OCI-LY1 (cell line): ENCODE data around the gene SS18L1.

Experiments
- H2AFZ ChIP-seq: fragments of 200-600 bp; sonication (generic), shearing (Covaris generic); 2 replicates; pipeline ENCODE4 v1.6.0; 2014; ENCODE audit warnings: antibody characterized with exemption, mild to moderate bottlenecking, low read length
- H3F3A ChIP-seq: fragments of 200-600 bp; sonication (generic), shearing (Covaris generic); 2 replicates; pipeline ENCODE4 v1.6.0; 2014; ENCODE audit warnings: mild to moderate bottlenecking, antibody characterized with exemption, low read length, moderate library complexity; ENCODE audit not compliant: insufficient read depth
- H3K27ac ChIP-seq: fragments of 200-600 bp; sonication (generic); 2 replicates; pipeline ENCODE4 v1.5.1; 2014; ENCODE audit warnings: low read length, mixed run types, mild to moderate bottlenecking, low read depth; ENCODE audit not compliant: poor library complexity, severe bottlenecking
- H3K27me3 ChIP-seq: fragments of 200-600 bp; sonication (generic); 2 replicates; pipeline ENCODE4 v1.6.0; 2014; ENCODE audit warnings: antibody characterized with exemption, mild to moderate bottlenecking, low read length, moderate library complexity; ENCODE audit not compliant: insufficient read depth
- H3K36me3 ChIP-seq: fragments of 200-600 bp; sonication (generic); 2 replicates; pipeline ENCODE4 v1.6.1; 2014; ENCODE audit warnings: mild to moderate bottlenecking, antibody characterized with exemption, low read length, moderate library complexity, mixed read lengths; ENCODE audit not compliant: insufficient read depth
- H3K4me1 ChIP-seq: fragments of 200-600 bp; sonication (generic); 2 replicates; pipeline ENCODE4 v1.5.1; 2014; ENCODE audit warnings: mild to moderate bottlenecking, low read length, moderate library complexity; ENCODE audit not compliant: insufficient read depth, severe bottlenecking
- H3K4me2 ChIP-seq: fragments of 200-600 bp; sonication (generic), shearing (Covaris generic); 2 replicates; pipeline ENCODE4 v1.6.1; 2014; ENCODE audit warnings: low read length
- H3K4me3 ChIP-seq: fragments of 200-600 bp; sonication (generic); 2 replicates; pipeline ENCODE4 v1.5.1; 2014; ENCODE audit warnings: low read length, low read depth, mild to moderate bottlenecking, mixed read lengths; ENCODE audit not compliant: poor library complexity, severe bottlenecking
- H3K79me2 ChIP-seq: fragments of 200-600 bp; shearing (Covaris generic); 2 replicates; pipeline ENCODE4 v1.6.1; 2016; ENCODE audit warnings: mixed run types, low read length, mixed read lengths; ENCODE audit not compliant: insufficient read depth
- H3K9ac ChIP-seq: fragments of 200-600 bp; sonication (generic), shearing (Covaris generic); 2 replicates; pipeline ENCODE4 v1.6.1; 2014; ENCODE audit warnings: mild to moderate bottlenecking, low read length, mixed read lengths
- H3K9me2 ChIP-seq: fragments of 200-600 bp; sonication (generic), shearing (Covaris generic); 2 replicates; pipeline ENCODE4 v1.6.1; 2014; ENCODE audit warnings: low read depth, mild to moderate bottlenecking, low read length, mixed read lengths
- H3K9me3 ChIP-seq: fragments of 200-600 bp; shearing (Covaris generic); 2 replicates; pipeline ENCODE4 v1.6.1; 2014; ENCODE audit warnings: low read length, mixed read lengths
- H4K20me1 ChIP-seq: fragments of 200-600 bp; sonication (generic), shearing (Covaris generic); 2 replicates; pipeline ENCODE4 v1.6.0; 2016; ENCODE audit warnings: mild to moderate bottlenecking, low read length; ENCODE audit not compliant: insufficient read depth
- EZH2 ChIP-seq: fragments of 200-600 bp; sonication (generic), shearing (Covaris generic); IDR thresholded peaks from 2 replicates; pipeline ENCODE4 v1.8.0; 2017; ENCODE audit warnings: borderline replicate concordance, mixed run types, mild to moderate bottlenecking, antibody characterized with exemption, low read length, moderate library complexity, mixed read lengths
- TF ChIP-seq, protein P1 (sequence below): fragments of 200-600 bp; sonication (generic), shearing (Covaris generic); IDR thresholded peaks from 2 replicates; pipeline ENCODE4 v1.5.1; 2017; ENCODE audit warnings: mild to moderate bottlenecking, antibody characterized with exemption, low read length, moderate library complexity, mixed read lengths

SS18L1 gene

DNA sequence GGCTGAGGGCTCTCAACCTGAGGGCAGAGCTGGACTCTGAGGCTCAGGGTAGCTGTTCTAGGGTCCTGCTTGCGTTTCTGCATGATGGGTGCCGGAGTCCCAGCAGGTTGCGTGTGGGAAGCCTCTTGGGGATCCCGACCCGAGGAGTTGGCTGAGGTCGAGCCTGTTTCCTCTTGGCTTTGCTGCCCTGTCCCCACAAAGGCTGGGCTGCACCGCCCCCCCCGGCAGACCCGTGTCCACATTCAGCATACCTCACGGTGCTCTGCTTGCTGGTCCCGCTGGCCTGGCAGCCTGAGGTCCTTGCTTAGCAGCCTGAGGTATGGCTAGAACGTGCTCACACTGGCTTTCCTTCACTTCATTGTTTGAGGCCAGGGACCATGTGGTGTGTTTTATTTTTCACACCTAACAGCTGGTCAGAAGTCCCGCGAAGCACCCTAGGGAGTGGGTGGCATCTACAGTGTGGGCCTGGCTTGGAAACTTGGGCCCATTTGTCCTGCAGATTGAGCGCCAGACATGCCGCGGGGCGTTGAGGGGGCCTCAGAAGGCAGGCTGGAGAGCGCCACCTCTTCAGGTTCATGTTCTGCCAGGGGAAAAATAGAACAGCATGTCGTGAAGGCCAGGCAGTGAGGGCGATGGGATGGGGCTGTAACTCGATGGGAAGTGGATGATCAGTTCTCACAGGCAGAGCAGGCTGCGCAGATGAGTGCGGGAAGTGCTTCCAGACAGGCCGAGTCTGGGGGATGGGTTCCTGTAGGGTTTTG, 11.8 kb upstream of the SS18L1 start:
- Histone ChIP-seq H3K9me2 (no peaks in the 10 kb centered on the region), H4K20me1 (no peaks in the 10 kb centered on the region)

GRCh38 chr20:62132421-62132820, 11.1 kb upstream of the SS18L1 start:
- Histone ChIP-seq H3K4me2 (no peak overlapping the region), H3K9me3 (no peaks in the 10 kb centered on the region), H3K27ac (no peak overlapping the region), H3K4me1 (peaks cover 17% of the 10 kb centered on the region), H3K36me3 (peaks cover 99% of the 10 kb centered on the region), H3K9me2 (no peaks in the 10 kb centered on the region), H3K9ac (no peak overlapping the region), H3K4me3 (no peak overlapping the region), H2AFZ (no peak overlapping the region), H4K20me1 (no peaks in the 10 kb centered on the region), H3F3A (peaks cover 6% of the 10 kb centered on the region; the same call in 1 of the 2 replicates), H3K79me2 (no peaks in the 10 kb centered on the region), H3K27me3 (no peaks in the 10 kb centered on the region)
- TF ChIP-seq, protein P1, sequence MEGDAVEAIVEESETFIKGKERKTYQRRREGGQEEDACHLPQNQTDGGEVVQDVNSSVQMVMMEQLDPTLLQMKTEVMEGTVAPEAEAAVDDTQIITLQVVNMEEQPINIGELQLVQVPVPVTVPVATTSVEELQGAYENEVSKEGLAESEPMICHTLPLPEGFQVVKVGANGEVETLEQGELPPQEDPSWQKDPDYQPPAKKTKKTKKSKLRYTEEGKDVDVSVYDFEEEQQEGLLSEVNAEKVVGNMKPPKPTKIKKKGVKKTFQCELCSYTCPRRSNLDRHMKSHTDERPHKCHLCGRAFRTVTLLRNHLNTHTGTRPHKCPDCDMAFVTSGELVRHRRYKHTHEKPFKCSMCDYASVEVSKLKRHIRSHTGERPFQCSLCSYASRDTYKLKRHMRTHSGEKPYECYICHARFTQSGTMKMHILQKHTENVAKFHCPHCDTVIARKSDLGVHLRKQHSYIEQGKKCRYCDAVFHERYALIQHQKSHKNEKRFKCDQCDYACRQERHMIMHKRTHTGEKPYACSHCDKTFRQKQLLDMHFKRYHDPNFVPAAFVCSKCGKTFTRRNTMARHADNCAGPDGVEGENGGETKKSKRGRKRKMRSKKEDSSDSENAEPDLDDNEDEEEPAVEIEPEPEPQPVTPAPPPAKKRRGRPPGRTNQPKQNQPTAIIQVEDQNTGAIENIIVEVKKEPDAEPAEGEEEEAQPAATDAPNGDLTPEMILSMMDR: no peak
- TF ChIP-seq EZH2: no peak

More for the DNA sequence above, 11.8 kb upstream of the SS18L1 start:
- peaks cover 6% of the 10 kb centered on the region; the same call in 1 of the 2 replicates for H3F3A ChIP-seq
- H3K4me1 ChIP-seq: peaks cover 17% of the 10 kb centered on the region
- H3K9ac ChIP-seq: no peak overlapping the region
- H3K27me3 ChIP-seq: no peaks in the 10 kb centered on the region
- peaks cover 99% of the 10 kb centered on the region for H3K36me3 ChIP-seq
- H3K9me3 ChIP-seq: no peaks in the 10 kb centered on the region
- no peaks in the 10 kb centered on the region for H3K79me2 ChIP-seq
- no peak overlapping the region for H2AFZ ChIP-seq
- H3K27ac ChIP-seq: no peak overlapping the region
- TF ChIP-seq EZH2: no peak
- TF ChIP-seq, protein P1: no peak
- H3K4me2 ChIP-seq: no peak overlapping the region
- H3K4me3 ChIP-seq: no peak overlapping the region

GRCh38 chr20:62133051-62133845, 10.3 kb upstream of the SS18L1 start:
- Histone ChIP-seq H2AFZ (no peak overlapping the region), H3K9me3 (no peaks in the 10 kb centered on the region), H3K79me2 (no peaks in the 10 kb centered on the region), H3K4me2 (no peak overlapping the region), H3K4me1 (peaks cover 17% of the 10 kb centered on the region), H3K27me3 (no peaks in the 10 kb centered on the region), H3K9me2 (no peaks in the 10 kb centered on the region), H3K9ac (no peak overlapping the region), H4K20me1 (no peaks in the 10 kb centered on the region), H3K27ac (no peak overlapping the region), H3F3A (peaks cover 6% of the 10 kb centered on the region; the same call in 1 of the 2 replicates), H3K4me3 (no peak overlapping the region), H3K36me3 (peaks cover 99% of the 10 kb centered on the region)
- TF ChIP-seq EZH2: no peak
- TF ChIP-seq, protein P1: no peak
